Measurements from ENCODE around the gene SLMAP.

GRCh38 chr3:57818772-57819171 is 62.7 kb downstream of the SLMAP start:
- TF ChIP-seq POLR2AphosphoS5 (IDR thresholded peaks at IDR 0.05) (no peak), CTCF (IDR thresholded peaks at IDR 0.05) (no peak), POLR2A (IDR thresholded peaks at IDR 0.05) (no peak)

All from sigmoid colon (tissue), 4 donors.